ENCODE measurements around the gene MYADM. TPM values are rescaled to one million over a fixed set of nuclear protein-coding genes. Genes with fewer than 3 reads are reported as not detected.
"Not testable (repeated sequence)": the region's sequence is repeated elsewhere in the genome, so short reads cannot be mapped to it uniquely, and the experiment has no call there.

The MYADM gene, protein sequence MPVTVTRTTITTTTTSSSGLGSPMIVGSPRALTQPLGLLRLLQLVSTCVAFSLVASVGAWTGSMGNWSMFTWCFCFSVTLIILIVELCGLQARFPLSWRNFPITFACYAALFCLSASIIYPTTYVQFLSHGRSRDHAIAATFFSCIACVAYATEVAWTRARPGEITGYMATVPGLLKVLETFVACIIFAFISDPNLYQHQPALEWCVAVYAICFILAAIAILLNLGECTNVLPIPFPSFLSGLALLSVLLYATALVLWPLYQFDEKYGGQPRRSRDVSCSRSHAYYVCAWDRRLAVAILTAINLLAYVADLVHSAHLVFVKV
- polyA plus RNA-seq (2013, experiment 1 of 2; ENCODE audit: insufficient read length), result 228 TPM
- 255 TPM for polyA plus RNA-seq (2013, experiment 2 of 2; ENCODE audit: insufficient read length)

DNA sequence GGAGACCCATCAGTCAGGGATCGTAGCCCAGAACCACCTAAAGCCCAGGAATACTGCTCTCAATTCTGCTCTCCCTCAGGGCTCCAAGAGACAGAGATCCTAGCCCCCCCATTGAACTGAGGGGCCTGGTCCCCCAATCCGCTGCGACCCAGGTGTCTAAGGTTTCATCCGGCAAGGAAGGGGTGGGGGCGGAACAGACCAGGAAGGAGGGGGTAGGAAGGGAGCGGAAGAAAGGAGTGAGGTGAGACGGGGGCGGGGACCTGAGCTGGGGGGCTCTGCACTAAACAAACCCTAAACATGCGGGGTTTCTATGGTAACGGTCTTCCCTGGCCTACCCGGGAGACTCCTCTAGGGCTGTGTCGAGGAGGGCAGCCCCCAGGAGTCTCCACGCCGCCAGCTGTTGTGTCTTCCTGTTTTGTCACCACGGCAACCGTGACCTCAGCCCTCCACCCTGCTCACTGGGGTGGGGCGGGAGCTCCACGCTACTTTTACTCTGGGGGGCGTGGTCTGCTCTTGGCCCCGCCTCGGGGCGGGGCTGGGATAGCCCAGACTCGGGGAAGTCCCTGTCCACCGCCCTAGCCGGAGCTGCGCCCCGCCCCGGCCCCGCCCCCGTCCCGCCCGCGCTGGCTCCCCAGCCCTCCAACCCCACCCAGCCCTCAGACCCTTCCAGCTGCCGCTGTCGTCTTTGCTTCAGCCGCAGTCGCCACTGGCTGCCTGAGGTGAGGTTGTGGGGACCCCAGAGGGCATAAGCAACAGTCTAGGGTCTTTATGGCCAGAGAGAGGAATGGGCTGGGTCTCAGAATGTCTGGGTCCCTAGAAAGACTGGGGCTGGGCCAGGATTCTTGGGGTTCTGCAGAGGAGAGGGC, at the start of gene MYADM:
TSS of gene MYADM (plus strand) at position 659 of the 866 bp plus-strand sequence. CDS start 5,647 bp downstream, outside the sequence.
- peak; percentile 99 for DNase-seq

DNA sequence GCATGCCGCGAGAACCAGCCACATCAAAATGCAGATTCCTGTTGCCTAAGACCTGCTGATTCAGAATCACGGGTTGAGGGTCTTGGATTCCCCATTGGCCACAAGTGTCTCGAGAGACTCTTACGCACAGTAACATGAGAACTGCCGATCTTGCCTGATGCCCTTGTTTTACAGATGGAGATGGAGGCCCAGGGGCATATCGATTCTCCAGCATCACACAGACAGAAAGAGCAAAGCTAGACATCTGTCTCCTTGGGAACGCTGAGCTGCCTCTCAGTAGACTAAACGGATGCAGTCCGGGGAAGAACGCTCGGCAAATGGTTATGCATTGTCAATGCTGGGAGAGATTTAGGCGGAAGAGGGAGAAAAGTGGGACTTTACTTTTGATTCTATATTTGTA, 48.9 kb upstream of the MYADM start:
- DNase-seq, result no peak

DNA sequence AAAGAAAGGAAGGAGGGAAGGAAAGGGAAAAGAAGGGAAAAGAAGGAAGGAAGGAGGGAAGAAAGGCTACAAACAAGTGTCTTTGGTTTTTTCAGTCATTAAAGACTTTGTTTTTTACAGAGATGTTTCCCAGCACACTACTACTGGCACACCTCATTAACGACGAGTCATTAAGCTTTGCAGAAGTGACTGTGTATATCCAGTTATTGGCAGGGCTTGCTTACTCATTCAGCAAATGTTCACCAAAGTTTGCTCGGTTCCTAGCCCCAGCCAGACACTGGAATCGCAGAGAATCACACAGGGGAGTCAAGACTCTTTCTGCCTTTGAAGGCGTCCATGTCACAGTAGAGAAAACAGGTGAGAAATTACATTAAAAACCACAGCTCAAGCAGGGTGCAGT, 47.8 kb upstream of the MYADM start:
- DNase-seq, result no peak

DNA sequence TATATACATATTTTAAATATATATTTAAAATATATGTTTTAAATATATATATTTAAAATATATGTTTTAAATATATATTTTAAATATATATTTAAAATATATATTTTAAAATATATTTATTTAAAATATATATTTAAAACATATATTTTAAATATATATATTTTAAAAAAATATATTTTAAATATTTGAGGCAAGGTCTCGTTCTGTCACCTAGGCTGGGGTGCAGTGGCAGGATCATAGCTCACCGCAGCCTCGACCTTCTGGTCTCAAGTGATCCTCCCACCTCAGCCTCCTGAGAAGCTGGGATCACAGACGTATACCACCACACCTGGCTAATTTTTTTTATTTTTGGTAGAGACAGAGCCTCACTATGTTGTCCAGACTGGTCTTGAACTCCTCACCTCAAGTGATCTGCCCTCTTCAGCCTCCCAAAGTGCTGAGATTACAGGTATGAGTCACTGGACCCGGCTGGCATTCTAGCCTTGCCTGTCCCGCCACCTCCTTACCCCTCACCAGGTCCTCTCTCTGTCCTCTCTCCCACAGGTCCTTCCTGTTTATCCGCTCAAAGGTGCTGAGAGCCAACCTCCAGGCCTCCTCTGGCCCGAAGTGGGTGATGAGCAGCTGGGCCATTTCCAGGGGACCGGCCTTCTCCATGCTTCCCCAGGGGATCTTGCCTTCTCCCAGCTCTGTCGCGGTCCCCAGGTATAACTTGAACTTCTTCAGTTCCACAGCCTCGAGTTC, 44.1 kb upstream of the MYADM start:
- no peak for DNase-seq

DNA sequence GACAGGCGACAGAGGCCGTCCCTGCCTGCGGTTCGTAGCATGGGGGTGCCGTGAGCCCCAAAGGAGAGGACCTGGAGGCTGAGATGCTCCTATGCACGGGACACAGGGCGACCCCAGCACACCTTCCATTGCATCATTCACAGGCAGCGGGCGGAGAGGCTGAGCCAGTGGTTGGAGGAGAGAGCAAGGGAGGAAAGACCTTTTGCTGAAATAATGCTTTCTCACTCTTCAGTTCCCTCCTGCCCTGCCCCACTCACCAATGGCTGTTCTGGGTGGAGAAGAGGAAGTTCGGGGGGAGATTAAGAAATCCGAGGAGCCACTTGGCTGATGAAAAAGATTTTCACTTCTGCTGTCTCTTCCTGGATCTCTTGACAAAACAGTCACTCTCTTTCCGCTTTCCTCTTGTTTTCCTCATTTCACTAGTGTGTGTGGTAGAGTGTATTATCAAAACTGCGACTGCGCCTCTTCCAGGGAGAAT, 43.5 kb upstream of the MYADM start, which contains the start of gene NLRP12:
TSS of gene NLRP12 (minus strand) at position 181 of the 478 bp plus-strand sequence. CDS start at position 41, 140 bp downstream.
- DNase-seq, result no peak

DNA sequence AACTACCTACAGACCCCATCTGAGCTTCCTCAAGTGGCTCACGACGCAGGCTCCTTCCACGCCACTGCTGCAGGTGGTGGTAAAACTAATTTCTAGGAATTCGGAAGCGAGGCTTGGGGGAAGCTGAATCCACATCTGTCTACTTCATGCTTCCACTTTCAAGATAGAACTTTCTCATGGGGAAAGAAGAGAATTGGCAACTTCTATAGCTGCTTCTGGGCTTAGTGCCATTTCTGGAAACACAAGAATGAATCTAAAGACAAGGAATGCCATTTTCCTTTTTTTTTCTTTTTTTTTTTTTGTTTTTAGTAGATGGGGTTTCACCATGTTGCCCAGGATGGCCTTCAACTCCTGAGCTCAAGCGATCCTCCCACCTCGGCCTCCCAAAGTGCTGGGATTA, 40.8 kb upstream of the MYADM start:
- DNase-seq, result peak; percentile 18

DNA sequence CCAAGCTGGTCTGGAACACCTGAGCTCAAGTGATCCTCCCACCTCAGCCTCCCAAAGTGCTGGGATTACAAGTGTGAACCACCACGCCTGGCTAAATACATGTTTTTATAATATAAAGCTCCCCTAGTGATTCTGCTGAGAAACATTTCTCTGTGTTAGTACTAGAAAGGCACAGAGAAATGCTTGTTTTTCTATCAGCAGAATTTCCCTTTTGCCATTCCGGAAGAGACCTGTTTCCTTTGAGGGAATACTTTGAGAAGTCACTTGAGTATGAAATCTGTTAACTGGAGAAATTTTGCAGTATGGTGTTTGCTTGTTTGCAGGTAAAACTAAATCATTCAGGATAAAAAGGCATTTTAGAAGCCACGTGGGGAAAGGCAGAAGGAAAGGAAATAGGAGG, 39.2 kb upstream of the MYADM start:
- DNase-seq, result no peak

DNA sequence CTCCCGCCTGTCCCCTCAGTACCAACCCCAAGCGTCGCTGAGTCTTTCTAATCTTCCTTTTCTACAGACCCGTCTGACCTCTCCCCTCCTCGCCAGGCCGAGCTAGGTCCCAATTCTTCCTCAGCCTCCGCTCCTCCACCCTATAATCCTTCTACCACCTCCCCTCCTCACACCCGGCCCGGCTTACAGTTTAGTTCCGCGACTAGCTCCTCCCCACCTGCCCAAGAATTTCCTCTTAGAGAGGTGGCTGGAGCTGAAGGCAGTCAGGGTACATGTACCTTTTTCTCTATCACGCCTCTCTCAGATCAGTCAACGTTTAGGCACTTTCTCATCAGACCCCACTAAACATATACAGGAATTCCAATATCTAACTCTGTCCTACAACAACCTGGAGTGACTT, 34.8 kb upstream of the MYADM start:
- DNase-seq, result not testable (repeated sequence)

DNA sequence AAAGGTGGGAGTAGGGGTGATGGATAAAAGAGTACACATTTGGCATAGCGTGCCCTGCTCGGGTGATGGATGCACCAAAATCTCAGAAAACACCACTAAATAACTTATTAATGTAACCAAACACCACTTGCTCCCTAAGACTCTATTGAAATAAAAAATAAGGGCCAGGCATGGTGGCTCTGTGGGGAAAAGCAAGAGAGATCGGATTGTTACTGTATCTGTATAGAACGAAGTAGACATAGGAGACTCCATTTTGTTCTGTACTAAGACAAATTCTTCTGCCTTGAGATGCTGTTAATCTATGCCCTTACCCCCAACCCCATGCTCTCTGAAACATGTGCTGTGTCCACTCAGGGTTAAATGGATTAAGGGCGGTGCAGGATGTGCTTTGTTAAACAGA, 29.2 kb upstream of the MYADM start:
- DNase-seq, result not testable (repeated sequence)

DNA sequence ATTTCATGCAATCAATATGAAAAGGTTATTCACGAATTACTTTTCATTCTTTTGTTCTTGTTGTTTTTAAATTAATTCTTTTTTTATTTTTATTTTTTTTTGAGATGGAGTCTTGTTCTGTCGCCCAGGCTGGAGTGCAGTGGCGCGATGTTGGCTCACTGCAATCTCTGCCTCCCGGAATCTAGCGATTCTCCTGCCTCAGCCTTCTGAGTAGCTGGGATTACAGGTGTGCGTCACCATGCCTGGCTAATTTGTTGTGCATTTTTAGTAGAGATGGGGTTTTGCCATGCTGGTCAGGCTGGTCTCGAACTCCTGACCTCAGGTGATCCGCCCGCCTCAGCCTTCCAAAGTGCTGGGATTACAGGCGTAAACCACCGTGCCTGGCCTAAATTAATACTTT, 27.4 kb upstream of the MYADM start:
- not testable (repeated sequence) for DNase-seq

DNA sequence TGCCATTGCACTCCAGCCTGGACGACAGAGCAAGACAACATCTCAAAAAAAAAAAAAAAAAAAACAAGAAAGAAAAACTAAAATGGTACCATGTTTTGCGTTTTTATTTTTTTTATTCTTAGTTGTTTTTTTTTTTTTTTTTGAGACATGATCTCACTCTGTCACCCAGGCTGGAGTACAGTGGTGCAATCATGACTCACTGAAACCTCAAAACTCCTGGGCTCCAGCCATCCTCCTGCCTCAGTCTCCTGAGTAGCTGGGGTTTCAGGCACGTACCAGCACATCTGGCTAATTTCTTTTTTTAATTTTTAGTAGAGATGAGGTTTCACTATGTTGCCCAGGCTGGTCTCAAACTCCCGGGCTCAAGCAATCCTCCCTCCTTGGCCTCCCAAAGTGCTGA, 26.8 kb upstream of the MYADM start:
- peak; percentile 84 for DNase-seq

DNA sequence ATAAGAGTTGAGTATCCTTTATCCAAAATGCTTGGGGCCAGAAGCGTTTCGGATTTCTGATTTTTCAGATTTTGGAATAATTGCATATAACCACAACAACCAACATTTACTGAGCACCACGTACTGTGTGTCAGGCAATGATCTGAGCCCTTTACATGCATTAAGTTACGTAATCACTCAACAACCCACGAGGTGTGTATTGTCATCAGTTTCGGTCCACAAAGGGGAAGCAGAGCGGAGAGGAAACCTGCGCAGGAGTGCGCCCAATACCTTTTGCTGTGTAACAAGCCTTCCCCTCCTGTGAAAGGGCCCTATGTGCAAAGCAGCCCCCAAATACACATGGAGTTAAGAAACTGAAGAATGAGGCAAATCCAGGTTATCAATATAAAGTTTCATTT, 22.8 kb upstream of the MYADM start:
- DNase-seq, result no peak

DNA sequence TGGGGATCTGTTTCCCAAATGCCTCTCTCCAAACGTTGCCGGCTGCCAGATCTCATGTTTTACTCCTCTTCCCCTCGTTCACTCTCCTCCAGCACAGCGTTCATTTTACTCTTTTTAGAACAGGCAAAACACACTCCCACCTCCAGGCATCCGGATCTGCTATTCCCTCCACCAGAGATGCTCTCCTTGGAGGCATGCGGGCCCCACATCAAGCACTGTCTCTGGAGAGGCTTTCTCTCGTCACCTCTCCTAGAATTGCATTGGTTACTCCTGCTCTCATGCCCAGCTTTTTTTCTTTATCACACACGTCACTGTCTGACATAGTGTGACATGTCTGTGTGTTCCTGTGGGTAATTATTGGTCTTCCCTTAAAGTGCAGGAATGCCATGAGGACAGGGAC, 20.1 kb upstream of the MYADM start:
- no peak for DNase-seq

DNA sequence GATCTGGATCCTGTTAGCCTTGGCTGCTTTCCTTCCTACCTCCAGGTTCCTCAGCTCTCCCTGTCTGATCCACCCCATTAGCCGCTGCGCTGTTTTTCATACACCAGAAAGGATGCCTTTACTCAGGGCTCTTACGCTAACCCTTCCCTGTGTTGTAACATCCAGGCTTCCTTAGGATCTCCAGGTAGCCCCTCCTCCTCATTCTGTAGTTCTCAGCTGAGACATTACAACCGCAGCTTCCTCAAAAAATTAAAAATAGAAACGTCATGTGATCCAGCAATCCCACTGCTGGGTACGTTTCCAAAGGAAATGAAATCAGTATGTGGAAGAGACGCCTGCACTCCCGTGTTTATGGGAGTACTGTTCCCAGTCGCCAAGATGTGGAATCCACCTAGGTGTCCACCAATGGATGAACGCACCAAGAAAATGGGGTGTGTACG, 18.4 kb upstream of the MYADM start:
- DNase-seq, result peak; percentile 66

DNA sequence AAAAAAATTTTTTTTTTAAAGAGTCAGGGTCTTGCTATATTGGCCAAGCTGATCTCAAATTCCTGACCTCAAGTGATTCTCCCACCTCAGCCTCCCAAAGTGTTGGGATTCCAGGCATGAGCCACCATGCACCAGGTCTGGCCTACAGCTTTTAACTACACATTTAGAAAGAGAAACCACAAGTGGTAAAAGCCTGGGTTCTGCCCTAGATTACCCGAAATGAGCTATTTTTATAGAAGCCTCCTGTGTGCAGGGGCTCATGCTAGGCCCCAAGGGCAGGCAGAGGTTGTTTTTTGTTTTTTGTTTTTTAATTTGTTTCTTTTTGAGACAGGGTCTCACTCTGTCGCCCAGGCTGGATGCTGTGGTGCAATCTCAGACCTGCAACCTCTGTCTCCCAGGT, 14.0 kb upstream of the MYADM start:
- no peak for DNase-seq

DNA sequence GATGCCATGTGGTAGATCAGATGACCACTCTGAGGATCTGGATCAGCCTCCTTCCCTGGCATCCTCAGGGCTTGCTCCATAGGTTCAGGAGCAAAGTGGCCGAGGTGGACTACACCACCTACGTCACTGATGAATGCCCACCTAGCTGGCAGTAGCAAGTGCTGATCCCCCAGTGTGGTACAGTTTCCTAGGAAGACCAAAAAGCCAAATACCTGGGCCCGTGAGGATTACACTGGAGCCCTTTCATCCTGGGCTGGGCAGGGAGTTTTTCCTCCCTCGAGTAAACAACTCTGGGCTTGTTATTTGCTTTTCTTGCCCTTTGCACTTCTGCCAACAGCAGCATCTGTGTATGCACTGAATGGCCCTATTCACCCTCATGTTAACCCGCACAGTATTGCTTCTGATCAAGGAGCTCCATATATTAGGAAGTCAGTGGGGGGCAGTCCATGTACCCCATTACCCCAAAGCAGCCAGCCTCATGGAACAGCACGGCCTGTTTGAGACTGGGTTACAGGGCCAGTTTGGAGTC, 3.3 kb upstream of the MYADM start:
- no peak for DNase-seq

DNA sequence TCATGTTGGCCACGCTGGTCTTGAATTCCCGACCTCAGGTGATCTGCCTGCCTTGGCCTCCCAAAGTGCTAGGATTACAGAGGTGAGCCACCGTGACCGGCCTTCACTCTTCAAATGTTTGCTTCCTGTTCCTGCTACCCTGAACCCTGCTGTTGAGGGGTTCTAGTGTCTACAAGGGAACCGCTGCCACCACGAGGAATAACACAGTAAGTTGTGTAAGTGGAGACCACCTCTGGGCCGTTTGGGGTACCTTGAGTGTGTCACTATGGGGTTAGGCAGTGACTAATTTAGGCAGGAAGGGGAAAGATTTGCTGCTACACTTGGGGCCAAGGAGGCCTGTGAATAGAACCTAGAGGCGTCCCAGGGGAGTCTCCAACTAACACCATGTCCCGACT, 2.2 kb upstream of the MYADM start:
- DNase-seq, result no peak

DNA sequence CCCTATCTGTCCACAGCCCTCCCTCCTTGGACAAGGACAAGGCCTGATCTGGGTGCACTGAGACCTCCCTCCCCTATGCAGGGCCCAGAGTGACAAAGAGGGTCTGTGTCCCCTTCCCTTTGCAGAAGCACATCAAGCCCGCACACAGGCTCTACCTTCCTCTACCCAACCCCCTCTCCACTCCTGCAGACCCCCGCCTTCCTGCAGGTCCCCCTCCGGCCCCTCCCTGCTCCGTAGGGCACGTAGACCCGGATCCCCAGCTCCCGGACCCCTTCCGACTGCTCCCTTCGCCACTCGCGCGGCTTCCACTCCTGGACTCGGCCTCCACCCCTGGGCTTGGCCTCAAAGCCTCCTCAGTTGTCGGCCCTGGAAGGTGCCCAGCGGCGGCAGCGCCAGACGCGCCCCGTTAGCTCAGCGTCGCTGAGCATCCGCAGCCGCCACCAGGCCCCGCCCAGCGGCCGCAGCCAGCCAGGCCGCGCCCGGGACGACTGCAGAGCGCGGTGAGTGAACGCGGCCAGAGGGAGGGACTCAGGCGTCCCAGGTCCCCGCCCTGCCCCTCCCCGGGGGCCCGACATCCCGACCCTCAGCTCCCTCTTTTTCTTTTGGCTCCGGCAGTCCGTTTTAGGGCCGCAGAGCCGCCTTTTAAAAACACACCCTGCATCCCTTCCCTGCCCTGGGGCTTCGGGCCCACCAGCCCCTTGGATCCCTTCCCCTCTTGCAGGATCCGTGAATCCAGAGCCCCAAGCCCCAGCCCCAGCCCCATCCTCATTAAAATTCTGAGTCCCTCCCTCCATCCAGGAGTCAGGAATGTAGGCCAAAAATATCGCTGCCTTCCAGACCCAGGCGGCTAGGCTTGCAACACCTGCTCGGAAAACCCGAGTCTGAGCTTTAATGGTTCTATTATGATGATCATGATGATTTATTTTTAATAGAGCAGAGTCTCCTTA, 1.5 kb upstream of the MYADM start:
- DNase-seq, result peak; percentile 67

DNA sequence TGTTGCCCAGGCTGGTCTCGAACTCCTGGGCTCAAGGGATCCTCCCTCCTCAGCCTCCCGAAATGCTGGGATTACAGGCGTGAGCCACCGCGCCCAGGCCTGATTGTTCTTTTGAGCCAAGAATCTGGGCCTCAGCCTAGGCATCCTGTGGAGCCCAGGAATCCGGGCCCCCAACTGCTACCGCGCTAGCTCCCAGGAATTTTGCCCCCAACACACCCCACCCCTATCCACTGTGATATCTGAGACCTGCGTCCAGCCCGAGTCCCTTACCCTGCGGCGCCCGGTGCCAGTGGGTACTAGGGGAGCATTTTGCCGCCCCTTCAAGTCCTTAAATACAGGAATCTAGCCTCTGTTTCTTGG, 838 bp upstream of the MYADM start:
- peak; percentile 46 for DNase-seq

DNA sequence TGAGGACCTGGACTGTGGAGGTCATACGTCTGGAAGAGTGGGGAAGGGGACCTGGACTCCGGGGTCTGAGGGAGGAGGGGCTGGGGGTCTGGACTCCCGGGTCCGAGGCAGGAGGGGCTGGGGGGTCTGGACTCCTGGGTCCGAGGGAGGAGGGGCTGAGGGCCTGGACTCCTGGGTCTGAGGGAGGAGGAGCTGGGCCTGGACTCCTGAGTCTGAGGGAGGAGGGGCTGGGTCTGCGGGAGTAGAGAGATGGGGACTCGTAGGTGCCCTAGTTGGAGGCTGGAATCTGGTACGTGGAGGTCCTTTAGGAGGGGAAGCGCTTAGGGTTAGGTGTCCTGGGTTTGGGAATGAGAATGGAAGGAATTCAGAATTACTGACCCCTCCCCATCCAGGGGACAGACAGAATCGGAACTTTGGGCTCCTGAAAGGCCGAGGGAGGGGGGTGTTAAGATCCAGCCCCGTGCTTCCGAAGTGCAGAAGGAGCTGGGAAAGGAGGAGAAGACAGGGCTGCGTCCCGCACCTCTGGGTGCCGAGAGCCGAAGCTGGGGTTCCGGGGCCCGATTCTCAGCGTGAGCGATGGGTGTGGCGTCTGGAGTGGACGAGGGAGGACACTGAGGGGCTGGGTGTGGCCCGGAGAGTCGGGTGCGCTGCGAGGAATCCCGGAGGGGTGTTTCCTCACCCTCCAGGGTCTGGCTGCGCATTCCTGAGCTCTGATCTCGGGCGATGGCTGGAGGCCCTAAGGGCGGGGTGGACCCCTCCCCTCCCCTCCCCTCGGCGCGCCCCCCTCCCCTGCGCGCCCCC, 608 bp downstream of the MYADM start:
- DNase-seq, result peak; percentile 75
